Measurements from ENCODE around the gene CTDSP2.

The CTDSP2 gene

DNA sequence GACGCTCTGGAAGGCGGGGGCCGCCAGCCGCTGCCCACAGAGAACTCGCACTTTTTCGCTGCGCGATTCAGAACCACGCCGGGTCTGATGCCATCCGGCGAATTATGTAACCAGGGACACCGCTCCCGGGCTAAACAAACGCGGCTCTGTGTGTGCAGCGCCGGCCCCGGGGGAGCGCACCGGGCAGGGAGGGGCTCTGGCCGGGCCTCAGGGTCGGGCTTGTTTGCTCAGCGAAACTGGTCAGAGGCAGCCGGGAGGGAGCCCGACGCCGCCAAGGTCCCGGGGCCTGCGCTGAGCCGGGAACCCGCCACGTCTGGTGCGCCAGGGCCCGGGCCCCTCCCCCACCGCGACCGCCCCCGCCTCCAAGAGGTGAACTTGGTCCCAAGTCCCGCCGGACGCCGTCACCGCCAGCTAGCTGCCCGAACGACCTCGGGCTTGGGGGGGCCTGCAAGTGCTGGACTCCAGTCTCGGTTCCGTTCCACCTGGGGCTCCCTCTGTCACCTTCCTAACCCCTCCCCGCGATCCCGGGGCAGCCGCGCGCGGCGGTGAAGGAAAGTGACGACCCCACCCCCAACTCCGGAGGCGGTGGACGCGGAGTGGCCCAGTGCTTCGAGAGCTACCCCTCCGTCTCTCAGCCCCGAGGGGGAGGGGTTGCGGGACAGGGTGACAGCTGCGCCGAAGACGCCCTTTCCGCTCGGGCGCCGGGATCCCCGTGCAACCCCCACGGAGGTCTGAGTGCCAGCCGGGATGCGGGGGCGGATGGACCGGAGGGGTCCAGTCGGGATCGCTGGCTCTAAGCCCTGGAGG lies 848 bp downstream of the CTDSP2 start:
- TF ChIP-seq JUND (IDR thresholded peaks at IDR 0.05; ENCODE audit: low read depth): no peak; the same call in 1 of the 2 replicates
- peak; percentile 77 to 81 for DNase-seq (ENCODE audit: low read depth in 1 of 2, low spot score in 1 of 2)
- in situ Hi-C loops (cut with HindIII; ENCODE audit: low pct_unique_long_range_greater_than_20kb, low sequenced_read_pairs): no loop called here

DNA sequence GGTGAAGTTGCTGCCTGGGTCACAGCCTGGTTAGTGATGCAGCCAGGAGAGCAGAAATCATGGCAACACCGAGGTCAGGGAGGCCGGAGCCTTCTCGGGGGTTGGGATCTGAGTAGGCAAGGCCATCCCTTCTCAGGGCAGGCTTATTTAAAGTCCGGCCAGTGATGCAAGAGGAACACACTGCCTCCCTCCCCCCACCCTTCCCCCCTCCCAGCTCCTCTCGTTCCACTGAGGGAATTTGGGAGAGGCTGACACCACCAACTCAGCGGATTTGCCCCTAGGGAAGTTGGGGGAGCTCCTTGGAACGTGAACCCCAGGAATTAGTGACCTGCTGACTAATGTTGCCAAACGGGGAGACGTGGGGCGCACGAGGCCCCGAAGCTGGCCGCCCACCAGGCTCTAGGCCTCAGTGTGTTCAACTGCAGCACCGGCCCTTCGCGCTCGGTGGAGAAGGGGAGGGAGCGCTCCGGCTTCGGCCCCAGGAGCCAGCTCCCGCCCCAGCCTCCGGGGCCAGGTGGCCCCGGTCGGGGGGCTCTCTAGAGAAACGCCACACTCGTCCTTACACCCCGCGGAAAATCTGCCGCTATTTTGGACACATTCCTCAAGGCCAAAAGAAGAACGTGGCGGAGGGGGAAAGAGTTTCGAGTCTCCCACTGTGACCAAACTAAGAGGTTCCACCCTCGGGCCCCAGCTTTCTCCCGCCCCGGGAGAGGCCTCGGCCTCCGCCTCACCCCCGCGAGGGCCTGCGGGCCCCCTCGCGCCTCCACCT lies 1.6 kb downstream of the CTDSP2 start:
- peak; percentile 70 to 76 for DNase-seq (ENCODE audit: low read depth in 1 of 2, low spot score in 1 of 2)
- in situ Hi-C loops (cut with HindIII; ENCODE audit: low pct_unique_long_range_greater_than_20kb, low sequenced_read_pairs): no loop called here
- TF ChIP-seq JUND (IDR thresholded peaks at IDR 0.05; ENCODE audit: low read depth): no peak

DNA sequence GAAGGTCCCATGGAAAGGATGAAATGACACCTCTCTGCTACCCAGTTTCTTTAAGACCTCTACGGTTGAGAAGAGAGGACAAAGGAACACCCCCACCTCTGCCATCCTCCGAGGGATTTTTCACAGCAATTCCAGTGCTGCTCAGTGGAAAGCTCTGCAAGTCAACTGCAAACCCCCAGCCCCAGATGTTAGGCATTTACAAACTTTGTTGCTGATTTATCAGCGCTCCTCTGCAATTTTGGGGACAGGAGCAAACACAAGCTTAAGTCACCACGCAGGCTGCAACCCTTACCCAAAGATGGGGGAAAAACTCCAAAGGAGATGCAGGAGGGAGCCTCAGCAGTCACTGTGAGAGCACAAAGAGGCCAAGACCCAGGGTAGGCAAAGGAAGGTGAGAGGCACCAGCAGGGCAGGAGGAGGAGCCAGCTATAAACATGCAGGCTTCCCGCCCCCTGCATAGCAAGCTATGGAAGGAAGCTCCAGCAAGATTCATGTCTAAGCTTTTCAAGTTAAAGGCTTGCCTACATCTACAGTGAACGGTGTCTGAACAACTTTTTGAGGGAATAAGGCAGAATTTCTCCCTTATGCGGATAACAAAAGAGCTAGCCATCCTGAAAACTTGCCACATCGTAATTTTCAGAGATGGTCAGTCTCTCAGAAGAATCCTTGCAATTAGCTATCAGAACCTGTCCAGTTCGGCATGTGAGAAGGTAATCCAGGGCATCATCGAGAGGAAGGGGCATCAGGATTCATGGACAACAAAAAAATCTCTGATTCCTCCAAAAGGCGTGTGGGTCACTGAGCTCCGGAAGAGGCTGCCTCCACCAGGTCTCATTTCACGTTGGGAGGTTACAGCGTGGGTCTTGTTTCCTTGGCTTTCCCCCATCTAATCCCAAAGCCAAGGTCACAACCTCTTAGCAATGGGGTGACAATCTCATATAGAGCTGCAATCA lies 3.9 kb downstream of the CTDSP2 start:
- DNase-seq (ENCODE audit: low read depth in 1 of 2, low spot score in 1 of 2): peak in 1 of 2 experiments; percentile 50
- no peak for TF ChIP-seq JUND (IDR thresholded peaks at IDR 0.05; ENCODE audit: low read depth)
- in situ Hi-C loops (cut with HindIII; ENCODE audit: low pct_unique_long_range_greater_than_20kb, low sequenced_read_pairs): no loop called here

GRCh38 chr12:57841445-57841844 lies 5.1 kb downstream of the CTDSP2 start:
- DNase-seq (ENCODE audit: low read depth in 1 of 2, low spot score in 1 of 2): no peak
- in situ Hi-C loops (cut with HindIII; ENCODE audit: low pct_unique_long_range_greater_than_20kb, low sequenced_read_pairs): no loop called here
- TF ChIP-seq JUND (IDR thresholded peaks at IDR 0.05; ENCODE audit: low read depth): no peak

DNA sequence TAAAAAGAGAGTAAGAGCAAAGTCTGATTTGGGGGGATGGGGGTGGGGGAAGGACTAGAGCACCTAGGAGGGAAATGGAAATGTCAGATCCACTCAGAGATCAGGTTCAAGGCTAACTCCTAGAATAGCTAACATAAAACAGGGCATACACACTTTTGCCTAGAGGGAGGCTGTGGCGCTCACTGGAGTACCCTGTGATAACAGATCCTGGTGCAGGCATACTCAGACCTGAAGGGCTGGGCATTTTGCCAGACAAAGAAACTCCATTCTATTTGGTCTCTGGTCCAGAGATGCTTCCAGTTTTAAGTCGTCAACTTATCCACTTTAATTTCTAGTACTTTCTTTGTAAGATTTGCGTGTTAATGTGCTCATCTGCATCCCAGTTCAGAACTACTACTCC lies 5.8 kb downstream of the CTDSP2 start:
- in situ Hi-C loops (cut with HindIII; ENCODE audit: low pct_unique_long_range_greater_than_20kb, low sequenced_read_pairs): no loop called here
- no peak for DNase-seq (ENCODE audit: low read depth in 1 of 2, low spot score in 1 of 2)

DNA sequence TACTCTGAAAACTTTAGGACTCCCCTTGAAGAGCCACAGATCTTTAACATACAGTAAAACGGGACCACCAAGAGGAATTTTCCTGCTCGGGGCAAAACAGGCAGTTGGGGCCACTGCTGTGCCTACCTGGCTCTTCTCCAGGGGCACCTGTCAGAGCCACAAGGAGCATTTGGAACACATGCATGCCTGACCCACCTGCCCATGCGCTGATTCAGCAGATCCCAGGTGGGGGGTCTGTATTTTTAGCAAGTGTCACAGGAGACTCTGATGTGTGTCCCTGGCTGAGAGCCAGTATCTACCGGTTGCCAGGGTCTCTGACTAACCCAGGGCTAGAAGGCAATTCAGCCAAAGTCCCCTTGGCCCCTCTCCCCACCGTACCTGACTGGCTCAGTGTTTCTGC lies 6.5 kb downstream of the CTDSP2 start:
- no peak for TF ChIP-seq JUND (IDR thresholded peaks at IDR 0.05; ENCODE audit: low read depth)
- no peak for DNase-seq (ENCODE audit: low read depth in 1 of 2, low spot score in 1 of 2)
- in situ Hi-C loops (cut with HindIII; ENCODE audit: low pct_unique_long_range_greater_than_20kb, low sequenced_read_pairs): no loop called here

More for the DNA sequence above, 5.8 kb downstream of the CTDSP2 start:
- no peak for TF ChIP-seq JUND (IDR thresholded peaks at IDR 0.05; ENCODE audit: low read depth)

DNA sequence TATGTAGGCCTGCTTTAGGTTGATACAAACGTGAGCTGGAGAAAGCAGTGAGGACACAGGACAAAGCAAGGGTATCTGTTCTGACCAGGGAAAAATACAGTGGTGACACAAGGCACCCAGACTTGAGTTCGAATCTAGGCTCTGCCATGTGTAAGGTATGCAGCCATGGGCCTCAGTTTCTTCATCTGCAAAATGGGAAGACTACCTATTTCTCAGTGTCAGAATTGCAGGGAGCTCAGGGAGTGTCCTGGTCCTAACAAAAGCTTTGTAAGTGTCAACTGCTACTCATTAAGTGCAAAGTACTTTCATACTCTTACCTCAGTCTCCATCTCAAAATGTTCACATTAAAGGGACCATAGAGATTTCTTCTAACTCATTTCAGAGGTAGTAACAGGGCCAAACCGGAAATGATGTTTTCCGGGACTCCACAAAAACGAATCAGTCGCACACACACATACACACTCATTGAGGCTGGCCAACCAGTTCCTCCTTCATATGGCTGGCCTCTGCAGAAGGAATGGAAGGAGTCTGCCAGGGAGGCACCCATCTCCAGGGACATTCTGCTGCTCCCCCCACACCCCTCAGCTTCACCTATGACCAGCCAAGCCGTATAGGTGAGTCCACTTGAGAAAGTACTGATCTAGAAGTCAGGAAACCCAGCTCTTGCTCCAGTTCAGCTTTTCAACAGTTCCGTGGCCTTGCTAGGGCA lies 7.8 kb downstream of the CTDSP2 start:
- in situ Hi-C loops (cut with HindIII; ENCODE audit: low pct_unique_long_range_greater_than_20kb, low sequenced_read_pairs): no loop called here
- no peak for DNase-seq (ENCODE audit: low read depth in 1 of 2, low spot score in 1 of 2)
- no peak for TF ChIP-seq JUND (IDR thresholded peaks at IDR 0.05; ENCODE audit: low read depth)

- in situ Hi-C loops (cut with HindIII; ENCODE audit: low pct_unique_long_range_greater_than_20kb, low sequenced_read_pairs): no loop called here
- no peak for TF ChIP-seq JUND (IDR thresholded peaks at IDR 0.05; ENCODE audit: low read depth)
Measured at GRCh38 chr12:57837864-57838562, 8.5 kb downstream of the CTDSP2 start.

DNA sequence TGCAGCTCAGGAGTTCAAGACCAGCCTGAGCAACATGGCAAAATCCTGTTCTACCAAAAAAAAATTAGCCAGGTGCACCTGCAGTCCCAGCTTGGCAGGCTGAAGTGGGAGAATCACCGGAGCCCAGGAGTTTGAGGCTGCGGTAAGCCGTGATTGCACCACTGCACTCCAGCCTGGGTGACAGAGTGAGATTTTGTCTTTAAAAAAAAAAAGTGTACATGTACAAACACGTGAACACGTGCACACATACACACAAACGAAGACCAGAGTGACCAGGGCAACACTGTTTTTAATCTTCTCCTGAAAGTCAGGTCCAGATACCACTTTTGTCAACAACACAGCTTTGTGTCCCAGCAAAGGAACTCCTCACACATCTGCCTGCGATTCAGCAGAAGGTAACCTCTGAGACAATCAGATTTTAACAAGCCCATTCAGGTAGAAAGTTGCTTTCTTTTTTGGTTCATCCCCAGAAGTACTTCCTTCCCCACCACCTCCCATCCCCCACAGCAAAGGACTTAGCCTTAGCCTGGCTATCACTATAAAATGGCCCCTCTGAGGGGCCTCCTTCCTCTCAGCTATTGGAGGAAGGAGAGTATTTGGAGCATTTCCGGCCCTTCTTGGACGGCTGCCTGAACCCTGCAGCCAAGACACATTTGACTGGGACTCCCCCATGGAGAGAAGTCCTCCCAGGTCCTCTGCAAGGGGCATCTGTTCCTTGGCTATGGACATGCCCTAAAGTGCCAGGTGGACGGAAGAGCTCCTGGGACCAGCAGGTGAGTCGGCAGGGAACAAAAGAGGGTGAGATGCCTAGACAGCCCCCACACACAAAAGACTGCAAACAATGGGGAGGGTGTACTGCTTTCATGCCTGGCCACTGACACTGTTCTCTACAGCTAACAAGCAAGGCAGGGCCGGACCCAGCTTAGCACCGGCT lies 9.8 kb downstream of the CTDSP2 start:
- DNase-seq (ENCODE audit: low read depth in 1 of 2, low spot score in 1 of 2): no peak
- in situ Hi-C loops (cut with HindIII; ENCODE audit: low pct_unique_long_range_greater_than_20kb, low sequenced_read_pairs): no loop called here
- no peak for TF ChIP-seq JUND (IDR thresholded peaks at IDR 0.05; ENCODE audit: low read depth)

More at GRCh38 chr12:57837864-57838562, 8.5 kb downstream of the CTDSP2 start:
- DNase-seq (ENCODE audit: low read depth in 1 of 2, low spot score in 1 of 2): no peak

Data from T47D (cell line).